ENCODE measurements around the gene SLC24A5. TPM values are rescaled to one million over a fixed set of nuclear protein-coding genes. Genes with fewer than 3 reads are reported as not detected.

SLC24A5 gene
- total RNA-seq, 1 donor from 2014 or later = not detected

- peaks cover 2% of the 10 kb centered on the region for H3K27me3 ChIP-seq (ENCODE audit: control insufficient read depth, insufficient read depth, low read length)
- H3K4me3 ChIP-seq (ENCODE audit: low read depth, low read length) = no peak overlapping the region
- DNase-seq (ENCODE audit: low read depth) (no peak), FAIRE-seq (no peak)
- TF ChIP-seq, protein P1, sequence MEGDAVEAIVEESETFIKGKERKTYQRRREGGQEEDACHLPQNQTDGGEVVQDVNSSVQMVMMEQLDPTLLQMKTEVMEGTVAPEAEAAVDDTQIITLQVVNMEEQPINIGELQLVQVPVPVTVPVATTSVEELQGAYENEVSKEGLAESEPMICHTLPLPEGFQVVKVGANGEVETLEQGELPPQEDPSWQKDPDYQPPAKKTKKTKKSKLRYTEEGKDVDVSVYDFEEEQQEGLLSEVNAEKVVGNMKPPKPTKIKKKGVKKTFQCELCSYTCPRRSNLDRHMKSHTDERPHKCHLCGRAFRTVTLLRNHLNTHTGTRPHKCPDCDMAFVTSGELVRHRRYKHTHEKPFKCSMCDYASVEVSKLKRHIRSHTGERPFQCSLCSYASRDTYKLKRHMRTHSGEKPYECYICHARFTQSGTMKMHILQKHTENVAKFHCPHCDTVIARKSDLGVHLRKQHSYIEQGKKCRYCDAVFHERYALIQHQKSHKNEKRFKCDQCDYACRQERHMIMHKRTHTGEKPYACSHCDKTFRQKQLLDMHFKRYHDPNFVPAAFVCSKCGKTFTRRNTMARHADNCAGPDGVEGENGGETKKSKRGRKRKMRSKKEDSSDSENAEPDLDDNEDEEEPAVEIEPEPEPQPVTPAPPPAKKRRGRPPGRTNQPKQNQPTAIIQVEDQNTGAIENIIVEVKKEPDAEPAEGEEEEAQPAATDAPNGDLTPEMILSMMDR (IDR thresholded peaks at IDR 0.05; ENCODE audit: insufficient read depth, low read length, severe bottlenecking) = no peak
- H3K36me3 ChIP-seq (ENCODE audit: control insufficient read depth, insufficient read depth, low read length) = no peaks in the 10 kb centered on the region
Observed at GRCh38 chr15:48186271-48186670, 65.5 kb downstream of the SLC24A5 start.

GRCh38 chr15:48190932-48191573, 70.3 kb downstream of the SLC24A5 start:
- DNase-seq (ENCODE audit: low read depth) (peak; percentile 54), FAIRE-seq (no peak)
- Histone ChIP-seq H3K27me3 (ENCODE audit: control insufficient read depth, insufficient read depth, low read length) (peaks cover 6% of the 10 kb centered on the region), H3K4me3 (ENCODE audit: low read depth, low read length) (no peak overlapping the region), H3K36me3 (ENCODE audit: control insufficient read depth, insufficient read depth, low read length) (no peaks in the 10 kb centered on the region)
- TF ChIP-seq, protein P1 (IDR thresholded peaks at IDR 0.05; ENCODE audit: insufficient read depth, low read length, severe bottlenecking) = no peak

DNA sequence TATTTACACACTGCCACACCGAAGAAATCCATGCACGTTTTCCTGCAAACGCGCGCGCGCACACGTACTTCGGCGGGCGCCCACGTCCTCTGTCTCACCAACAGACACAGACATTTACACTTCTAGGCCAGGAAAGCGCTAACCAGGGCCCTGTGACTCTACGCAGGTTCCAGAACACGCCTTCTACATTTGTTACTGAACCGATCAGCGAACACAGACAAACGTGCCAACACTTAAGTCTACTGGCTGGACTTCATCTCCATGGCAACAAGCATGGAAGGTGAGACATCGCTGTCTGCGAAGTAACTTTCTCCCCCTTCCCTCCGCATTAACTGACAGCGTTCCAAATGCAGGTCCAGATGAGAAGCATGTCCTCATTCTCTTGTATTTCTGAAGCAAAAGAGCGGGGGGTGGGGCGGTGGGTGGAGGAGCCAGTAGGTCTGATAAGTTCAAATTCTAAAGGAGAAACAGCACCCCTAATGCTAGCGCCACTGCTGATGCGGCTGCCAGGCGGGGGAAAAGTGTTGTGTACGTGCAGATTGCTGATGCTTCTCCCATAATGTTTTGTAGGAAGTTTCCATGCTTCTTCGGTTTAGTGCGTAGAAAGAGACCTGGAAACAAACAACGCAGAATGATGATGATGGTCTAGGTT, 70.9 kb downstream of the SLC24A5 start, which contains the start of gene CTXN2:
CTXN2 (plus strand) TSS at position 92 of the 652 bp plus-strand sequence. CDS start 9,636 bp downstream, outside the sequence.
- DNase-seq (ENCODE audit: low read depth) = peak; percentile 8
- FAIRE-seq = no peak
- H3K27me3 ChIP-seq (ENCODE audit: control insufficient read depth, insufficient read depth, low read length) = peaks cover 6% of the 10 kb centered on the region

More for the DNA sequence above, 70.9 kb downstream of the SLC24A5 start, which contains the start of gene CTXN2:
- Histone ChIP-seq H3K36me3 (ENCODE audit: control insufficient read depth, insufficient read depth, low read length) (no peaks in the 10 kb centered on the region), H3K4me3 (ENCODE audit: low read depth, low read length) (no peak within 1 kb of the TSS)
- TF ChIP-seq, protein P1 (IDR thresholded peaks at IDR 0.05; ENCODE audit: insufficient read depth, low read length, severe bottlenecking) = no peak

Other genes with a start within 250 kb of the SLC24A5 start
- 1.8 and 8.8 TPM in 2 replicates for gene MYEF2, start 57.3 kb downstream of the SLC24A5 start, total RNA-seq
- not detected in 2 replicates for gene CTXN2, start 70.7 kb downstream of the SLC24A5 start, total RNA-seq
- not detected in 2 replicates for gene SLC12A1, start 85.3 kb downstream of the SLC24A5 start, total RNA-seq
- 25.5 and 30.8 TPM in 2 replicates for gene DUT, start 210.4 kb downstream of the SLC24A5 start, total RNA-seq